ENCODE data around the gene RAD21L1.

GRCh38 chr20:1204576-1204975, 21.3 kb upstream of the RAD21L1 start:
- TF ChIP-seq POLR2A (IDR thresholded peaks at IDR 0.05; ENCODE audit: extremely low read depth, insufficient read length) (no peak), MYC (IDR thresholded peaks at IDR 0.05; ENCODE audit: low read depth, low read length) (no peak), CTCF (IDR thresholded peaks at IDR 0.05; ENCODE audit: low read depth, low read length) (no peak), MAX (IDR thresholded peaks at IDR 0.05; ENCODE audit: low read depth, low read length) (no peak)
